GM18502 (cell line): ENCODE measurements around the gene DHX58.

Experiments
- ATAC-seq: cut with Tn5 transposase; IDR thresholded peaks from one replicate; pipeline ENCODE4 v1.9.1; 2021; ENCODE audit warnings: mild to moderate bottlenecking; ENCODE audit not compliant: unreplicated experiment, poor library complexity

Gene DHX58

DNA sequence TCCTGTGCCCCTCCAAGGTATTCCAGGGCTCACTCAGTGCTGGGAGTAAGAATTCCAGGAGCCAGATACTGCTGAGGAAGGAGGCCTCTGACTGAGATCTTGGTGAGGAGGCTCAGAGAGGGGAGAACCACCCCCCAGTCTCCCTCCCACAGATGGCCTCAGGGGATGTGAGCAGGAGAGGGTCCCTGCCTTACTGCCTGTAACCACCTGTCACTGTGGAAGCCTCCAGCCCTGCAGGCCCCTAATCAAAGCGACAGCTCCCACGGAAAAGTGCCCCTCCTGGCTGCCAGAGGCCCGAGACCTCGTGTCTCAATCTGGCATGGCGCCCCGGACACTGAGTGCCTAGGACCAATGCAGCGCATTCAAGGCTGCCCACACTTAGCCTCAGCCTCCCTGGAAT lies 54.5 kb downstream of the DHX58 start:
- ATAC-seq: no peak

DNA sequence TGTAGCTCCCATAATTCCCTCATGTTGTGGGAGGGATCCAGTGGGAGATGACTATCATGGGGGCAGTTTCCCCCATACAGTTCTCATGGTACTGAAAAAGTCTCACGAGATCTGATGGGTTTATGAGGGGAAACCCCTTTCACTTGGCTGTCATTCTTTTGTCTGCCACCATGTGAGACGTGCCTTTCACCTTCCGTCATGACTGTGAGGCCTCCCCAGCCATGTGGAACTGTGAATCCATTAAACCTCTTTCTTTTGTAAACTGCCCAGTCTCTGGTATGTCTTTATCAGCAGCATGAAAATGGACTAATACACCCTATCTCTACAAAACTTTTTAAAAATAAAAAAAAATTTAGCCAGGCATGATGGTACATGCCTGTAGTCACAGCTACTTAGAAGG lies 55.9 kb downstream of the DHX58 start:
- no peak for ATAC-seq

DNA sequence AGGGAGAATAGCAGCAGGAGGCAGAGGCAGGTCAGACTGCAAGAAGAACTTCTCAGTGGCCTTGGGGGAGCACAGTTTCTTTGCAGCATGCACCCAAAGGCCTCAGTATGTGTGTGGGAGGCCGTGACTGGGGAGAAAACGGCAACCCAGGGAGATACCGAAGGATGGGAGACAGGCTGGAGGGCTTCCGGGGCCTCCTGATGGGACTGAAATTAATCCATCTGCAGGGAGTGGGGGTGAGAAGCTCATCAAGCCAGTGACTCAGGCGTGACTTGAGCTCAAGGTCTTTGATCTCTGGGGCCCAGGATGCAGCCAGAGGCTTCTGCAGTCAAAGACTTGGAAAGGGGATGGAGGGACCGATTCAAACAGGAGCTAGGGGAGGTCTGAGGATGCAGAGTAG lies 57.0 kb downstream of the DHX58 start:
- no peak for ATAC-seq

DNA sequence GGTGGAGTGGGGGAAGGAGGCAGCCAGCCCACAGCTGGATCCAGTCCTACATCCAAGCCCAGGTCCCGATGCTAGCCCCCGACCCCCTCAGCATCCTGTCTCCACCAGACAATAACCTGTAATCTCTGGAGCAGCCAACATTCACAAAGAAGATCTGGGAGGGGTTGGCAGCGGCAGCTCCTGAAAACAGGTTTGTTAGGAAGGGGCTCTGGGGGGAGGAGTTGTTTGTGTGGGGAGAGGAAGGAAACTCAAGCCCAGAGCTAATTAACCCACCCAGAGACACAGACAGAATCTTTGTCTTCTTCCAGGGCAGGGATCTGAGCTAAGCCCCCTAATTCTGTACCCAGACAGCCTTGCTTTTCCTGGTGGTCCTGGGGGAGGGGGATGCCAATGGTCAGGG lies 57.5 kb downstream of the DHX58 start:
- ATAC-seq: no peak

DNA sequence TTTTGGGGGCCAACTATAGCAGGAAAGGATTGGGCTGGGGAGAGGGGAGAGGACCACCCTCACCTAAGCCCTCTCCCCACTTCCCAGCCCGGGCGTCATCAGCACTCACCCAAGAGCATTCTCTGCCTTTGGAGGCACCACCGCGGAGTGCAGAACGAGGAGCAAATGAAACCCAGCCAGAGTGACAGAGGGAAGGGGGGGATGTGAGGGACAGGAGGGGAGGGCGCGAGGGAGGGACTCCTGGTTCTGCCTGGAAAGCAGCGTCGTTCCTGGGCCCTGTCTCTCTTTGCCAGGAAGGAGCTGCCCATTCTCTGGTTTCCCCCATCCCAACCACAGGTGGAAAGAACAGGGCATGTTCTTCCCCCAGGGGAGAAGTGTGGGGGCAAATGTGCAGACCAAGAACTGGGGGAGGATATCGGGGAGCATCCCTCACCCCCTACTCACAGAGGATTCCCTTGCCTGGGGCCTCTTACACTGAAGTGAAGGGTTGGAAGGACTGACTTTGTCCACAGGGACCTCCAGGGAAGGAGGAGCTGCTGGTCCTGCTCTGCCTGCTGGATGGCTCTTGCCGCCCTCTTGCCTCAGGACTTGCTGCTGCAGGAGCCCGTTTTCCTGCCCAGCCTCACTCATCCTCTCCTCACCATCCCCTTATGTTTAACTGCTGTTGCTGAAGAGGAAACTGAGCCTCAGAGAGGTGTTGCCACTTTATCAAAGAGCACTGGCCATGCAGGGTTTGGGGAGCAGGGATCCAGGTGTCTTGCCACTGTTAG lies 58.6 kb downstream of the DHX58 start:
- no peak for ATAC-seq

DNA sequence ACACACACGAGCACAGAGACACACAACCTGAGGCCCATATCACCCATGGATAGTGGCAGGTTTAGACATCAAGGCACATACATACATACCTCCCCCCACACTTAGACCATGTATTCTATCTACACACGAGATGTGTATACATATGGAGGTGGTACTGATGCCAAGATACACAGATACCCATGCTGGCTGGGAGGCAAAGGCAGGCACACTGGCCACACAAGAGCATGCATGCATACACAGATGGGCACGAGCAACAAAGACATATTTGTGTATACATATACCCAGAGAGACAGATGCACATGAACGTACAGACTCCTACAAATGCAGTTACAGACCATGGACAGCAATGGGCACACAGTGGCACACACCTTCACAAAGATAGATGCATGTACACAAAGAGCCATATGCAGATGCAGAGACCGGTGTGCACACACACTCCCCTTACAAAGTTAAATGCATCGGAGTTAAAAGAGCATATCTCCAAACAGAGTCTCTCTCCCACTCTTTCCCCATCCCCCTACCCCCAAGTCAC lies 60.1 kb downstream of the DHX58 start:
- ATAC-seq: no peak

DNA sequence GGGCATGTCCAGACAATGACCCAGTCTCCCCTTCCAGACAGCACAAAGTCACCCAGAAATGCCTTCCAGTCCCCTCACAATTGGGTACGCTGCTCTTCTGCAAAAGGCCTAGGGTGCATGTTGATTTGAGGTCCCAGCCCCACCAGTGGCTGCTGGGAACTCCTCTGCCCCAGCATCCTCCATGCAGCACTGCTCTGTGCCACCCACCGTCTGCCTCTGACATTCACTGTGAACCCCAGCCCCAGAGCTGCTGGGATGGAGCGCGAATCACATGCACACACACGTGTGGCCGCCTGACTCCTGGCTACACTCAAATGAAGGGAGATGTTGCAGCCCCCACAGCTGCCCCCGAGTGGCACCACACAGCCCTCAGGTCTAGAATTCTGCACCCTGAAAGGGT lies 60.9 kb downstream of the DHX58 start:
- no peak for ATAC-seq
